GM23338 (cell line): ENCODE data around the gene LIMK2. TPM values are rescaled to one million over a fixed set of nuclear protein-coding genes. Genes with fewer than 3 reads are reported as not detected.

Experiments used
- ATAC-seq: fragments of 200-7000 bp; cut with Tn5 transposase; 3 replicates; pipeline ENCODE4 v1.9.1; 2020
- DNase-seq: peaks from one replicate; pipeline ENCODE4 v3.0.0-alpha.2; 2015; ENCODE audit warnings: low spot score
- H2AFZ ChIP-seq: fragments of 200-600 bp; sonication (generic); 2 replicates; pipeline ENCODE4 v1.8.0; 2016; ENCODE audit warnings: antibody characterized with exemption, mild to moderate bottlenecking, moderate library complexity
- H3F3A ChIP-seq: fragments of 200-600 bp; sonication (generic); replicated peaks from 2 replicates; pipeline ENCODE4 v1.8.0; 2017; ENCODE audit warnings: antibody characterized with exemption, mixed run types, low read depth
- H3K27ac ChIP-seq: fragments of 200-600 bp; sonication (generic); 2 replicates; pipeline ENCODE4 v1.6.1; 2016; ENCODE audit warnings: low read depth
- H3K27me3 ChIP-seq: fragments of 200-600 bp; sonication (generic); 2 replicates; pipeline ENCODE4 v1.8.0; 2016; ENCODE audit warnings: mild to moderate bottlenecking, mixed run types, moderate library complexity; ENCODE audit not compliant: insufficient read depth
- H3K36me3 ChIP-seq: fragments of 200-600 bp; sonication (generic); 2 replicates; pipeline ENCODE4 v1.8.0; 2016; ENCODE audit warnings: mild to moderate bottlenecking; ENCODE audit not compliant: insufficient read depth
- H3K4me1 ChIP-seq: fragments of 200-600 bp; sonication (generic); 2 replicates; pipeline ENCODE4 v1.8.0; 2016; ENCODE audit warnings: mild to moderate bottlenecking, moderate library complexity; ENCODE audit not compliant: insufficient read depth
- H3K4me2 ChIP-seq: fragments of 200-600 bp; sonication (generic); 2 replicates; pipeline ENCODE4 v1.7.1; 2017; ENCODE audit warnings: mixed run types
- H3K4me3 ChIP-seq: fragments of 200-600 bp; sonication (generic); 2 replicates; pipeline ENCODE4 v1.6.1; 2016; ENCODE audit warnings: mixed run types
- H3K79me2 ChIP-seq: fragments of 200-600 bp; sonication (generic); replicated peaks from 2 replicates; pipeline ENCODE4 v1.8.0; 2017; ENCODE audit warnings: mild to moderate bottlenecking; ENCODE audit not compliant: insufficient read depth
- H3K9me2 ChIP-seq: fragments of 200-600 bp; sonication (generic); 2 replicates; pipeline ENCODE4 v1.8.0; 2017; ENCODE audit not compliant: insufficient read depth
- H4K20me1 ChIP-seq: fragments of 200-600 bp; sonication (generic); replicated peaks from 2 replicates; pipeline ENCODE4 v1.8.0; 2017; ENCODE audit warnings: mild to moderate bottlenecking; ENCODE audit not compliant: insufficient read depth
- H3K27ac Mint-ChIP-seq: 2 replicates; pipeline ENCODE4 v1.8.0; 2020; ENCODE audit warnings: inconsistent platforms, mild to moderate bottlenecking, moderate library complexity, mixed read lengths
- H3K27me3 Mint-ChIP-seq: 3 replicates; pipeline ENCODE4 v1.8.0; 2022; ENCODE audit warnings: low read depth, mild to moderate bottlenecking, moderate library complexity, mixed read lengths, inconsistent platforms; ENCODE audit not compliant: insufficient read depth, poor library complexity
- H3K36me3 Mint-ChIP-seq: 3 replicates; pipeline ENCODE4 v1.8.0; 2021; ENCODE audit warnings: low read depth, mild to moderate bottlenecking, inconsistent platforms, moderate library complexity, mixed read lengths
- H3K4me1 Mint-ChIP-seq: 3 replicates; pipeline ENCODE4 v1.8.0; 2020; ENCODE audit warnings: mild to moderate bottlenecking, inconsistent platforms, mixed read lengths
- H3K4me3 Mint-ChIP-seq: 3 replicates; pipeline ENCODE4 v1.8.0; 2021; ENCODE audit warnings: moderate library complexity, mild to moderate bottlenecking, inconsistent platforms, mixed read lengths
- H3K9me3 Mint-ChIP-seq: 3 replicates; pipeline ENCODE4 v1.8.0; 2020; ENCODE audit warnings: moderate library complexity, mild to moderate bottlenecking, inconsistent platforms, mixed read lengths
- CREB1 ChIP-seq: fragments of 250-450 bp; sonication (Bioruptor Pico); IDR thresholded peaks from 2 replicates; pipeline ENCODE4 v1.5.0; 2020; ENCODE audit warnings: low read depth, mild to moderate bottlenecking, moderate library complexity
- ETS1 ChIP-seq: IDR thresholded peaks from 2 replicates; pipeline ENCODE4 v1.6.1; 2016; ENCODE audit warnings: antibody characterized with exemption
- EZH2 ChIP-seq: fragments of 200-600 bp; sonication (generic); IDR thresholded peaks from one replicate; pipeline ENCODE4 v1.8.0; 2017; ENCODE audit warnings: antibody characterized with exemption, mild to moderate bottlenecking, low read depth; ENCODE audit not compliant: unreplicated experiment
- EZH2phosphoT487 ChIP-seq: fragments of 200-600 bp; sonication (generic); IDR thresholded peaks from one replicate; pipeline ENCODE4 v1.8.1; 2018; ENCODE audit warnings: antibody characterized with exemption; ENCODE audit not compliant: unreplicated experiment
- JUNB ChIP-seq: IDR thresholded peaks from one replicate; pipeline ENCODE4 v1.6.1; 2016; ENCODE audit warnings: antibody characterized with exemption; ENCODE audit not compliant: unreplicated experiment
- NANOG ChIP-seq: IDR thresholded peaks from 2 replicates; pipeline ENCODE4 v1.6.1; 2016; ENCODE audit warnings: antibody characterized with exemption, borderline replicate concordance
- POLR2AphosphoS5 ChIP-seq: IDR thresholded peaks from 2 replicates; pipeline ENCODE4 v1.6.1; 2016; ENCODE audit warnings: antibody characterized with exemption, low read depth
- REST ChIP-seq: IDR thresholded peaks from one replicate; pipeline ENCODE4 v1.6.1; 2018; ENCODE audit warnings: antibody characterized with exemption; ENCODE audit not compliant: unreplicated experiment
- STAT1 ChIP-seq: IDR thresholded peaks from one replicate; pipeline ENCODE4 v1.6.1; 2016; ENCODE audit warnings: antibody characterized with exemption; ENCODE audit not compliant: unreplicated experiment
- ZNF114 ChIP-seq: fragments of 250-450 bp; sonication (Bioruptor Pico); IDR thresholded peaks from 2 replicates; pipeline ENCODE4 v1.5.0; 2020; ENCODE audit warnings: mild to moderate bottlenecking, moderate library complexity
- ZNF331 ChIP-seq: fragments of 250-450 bp; sonication (Bioruptor Pico); IDR thresholded peaks from 2 replicates; pipeline ENCODE4 v1.5.0; 2020; ENCODE audit warnings: low read depth, mild to moderate bottlenecking, moderate library complexity
- polyA plus RNA-seq: library from polyadenylated mRNA; unstranded; fragments of >200 nt; fragmentation: Nextera tagmentation; extraction: Ambion mirVana; gene quantifications from 2 replicates; pipeline ENCODE4 v1.2.1, GENCODE V29; 2016
- total RNA-seq: library from RNA; depleted of rRNA; stranded (reverse); fragments of >200 nt; shearing (Covaris generic); gene quantifications from 2 replicates; pipeline ENCODE4 v1.2.3, GENCODE V29; 2014
- TF ChIP-seq, protein P1 (sequence below): fragments of 250-450 bp; sonication (Bioruptor Pico); IDR thresholded peaks from 2 replicates; pipeline ENCODE4 v1.5.0; 2020; ENCODE audit warnings: mild to moderate bottlenecking, moderate library complexity
- TF ChIP-seq, protein P2 (sequence below), 2 experiments: fragments of 200-600 bp in 1 of 2; sonication (generic) in 1 of 2; conservative IDR thresholded peaks; 2 replicates each; pipeline versions ENCODE4 v1.5.1 to v1.6.1; 2016 to 2017; ENCODE audit warnings: antibody characterized with exemption in 2 of 2, low read depth in 2 of 2, mild to moderate bottlenecking in 2 of 2, moderate library complexity in 1 of 2

The LIMK2 gene
- total and polyA plus RNA-seq, 2 experiments from 2014 or later, result 12.5 to 39.8 TPM

- ATAC-seq (no peak), DNase-seq (peak; percentile 32)
- Histone ChIP-seq H3F3A (peaks cover 8% of the 10 kb centered on the region; the same call in 1 of the 2 replicates), H3K4me3 (peak overlapping the region; percentile 57), H3K4me2 (peak overlapping the region; percentile 79), H3K9me2 (no peaks in the 10 kb centered on the region), H3K79me2 (no peaks in the 10 kb centered on the region), H4K20me1 (no peaks in the 10 kb centered on the region), H2AFZ (peak overlapping the region; percentile 45; the same call in 1 of the 2 replicates), H3K36me3 (no peaks in the 10 kb centered on the region), H3K27me3 (peaks cover 26% of the 10 kb centered on the region), H3K4me1 (0 out of 2 replicates have a peak, but pooled peaks cover 8% of the 10 kb centered on the region), H3K27ac (no peak overlapping the region)
- H3K9me3 Mint-ChIP-seq, result no peaks in the 10 kb centered on the region
- H3K36me3 Mint-ChIP-seq, result no peaks in the 10 kb centered on the region
- peaks cover 19% of the 10 kb centered on the region for H3K27me3 Mint-ChIP-seq
- peaks cover 19% of the 10 kb centered on the region for H3K4me1 Mint-ChIP-seq
- TF ChIP-seq STAT1, result no peak
- TF ChIP-seq, protein P1, sequence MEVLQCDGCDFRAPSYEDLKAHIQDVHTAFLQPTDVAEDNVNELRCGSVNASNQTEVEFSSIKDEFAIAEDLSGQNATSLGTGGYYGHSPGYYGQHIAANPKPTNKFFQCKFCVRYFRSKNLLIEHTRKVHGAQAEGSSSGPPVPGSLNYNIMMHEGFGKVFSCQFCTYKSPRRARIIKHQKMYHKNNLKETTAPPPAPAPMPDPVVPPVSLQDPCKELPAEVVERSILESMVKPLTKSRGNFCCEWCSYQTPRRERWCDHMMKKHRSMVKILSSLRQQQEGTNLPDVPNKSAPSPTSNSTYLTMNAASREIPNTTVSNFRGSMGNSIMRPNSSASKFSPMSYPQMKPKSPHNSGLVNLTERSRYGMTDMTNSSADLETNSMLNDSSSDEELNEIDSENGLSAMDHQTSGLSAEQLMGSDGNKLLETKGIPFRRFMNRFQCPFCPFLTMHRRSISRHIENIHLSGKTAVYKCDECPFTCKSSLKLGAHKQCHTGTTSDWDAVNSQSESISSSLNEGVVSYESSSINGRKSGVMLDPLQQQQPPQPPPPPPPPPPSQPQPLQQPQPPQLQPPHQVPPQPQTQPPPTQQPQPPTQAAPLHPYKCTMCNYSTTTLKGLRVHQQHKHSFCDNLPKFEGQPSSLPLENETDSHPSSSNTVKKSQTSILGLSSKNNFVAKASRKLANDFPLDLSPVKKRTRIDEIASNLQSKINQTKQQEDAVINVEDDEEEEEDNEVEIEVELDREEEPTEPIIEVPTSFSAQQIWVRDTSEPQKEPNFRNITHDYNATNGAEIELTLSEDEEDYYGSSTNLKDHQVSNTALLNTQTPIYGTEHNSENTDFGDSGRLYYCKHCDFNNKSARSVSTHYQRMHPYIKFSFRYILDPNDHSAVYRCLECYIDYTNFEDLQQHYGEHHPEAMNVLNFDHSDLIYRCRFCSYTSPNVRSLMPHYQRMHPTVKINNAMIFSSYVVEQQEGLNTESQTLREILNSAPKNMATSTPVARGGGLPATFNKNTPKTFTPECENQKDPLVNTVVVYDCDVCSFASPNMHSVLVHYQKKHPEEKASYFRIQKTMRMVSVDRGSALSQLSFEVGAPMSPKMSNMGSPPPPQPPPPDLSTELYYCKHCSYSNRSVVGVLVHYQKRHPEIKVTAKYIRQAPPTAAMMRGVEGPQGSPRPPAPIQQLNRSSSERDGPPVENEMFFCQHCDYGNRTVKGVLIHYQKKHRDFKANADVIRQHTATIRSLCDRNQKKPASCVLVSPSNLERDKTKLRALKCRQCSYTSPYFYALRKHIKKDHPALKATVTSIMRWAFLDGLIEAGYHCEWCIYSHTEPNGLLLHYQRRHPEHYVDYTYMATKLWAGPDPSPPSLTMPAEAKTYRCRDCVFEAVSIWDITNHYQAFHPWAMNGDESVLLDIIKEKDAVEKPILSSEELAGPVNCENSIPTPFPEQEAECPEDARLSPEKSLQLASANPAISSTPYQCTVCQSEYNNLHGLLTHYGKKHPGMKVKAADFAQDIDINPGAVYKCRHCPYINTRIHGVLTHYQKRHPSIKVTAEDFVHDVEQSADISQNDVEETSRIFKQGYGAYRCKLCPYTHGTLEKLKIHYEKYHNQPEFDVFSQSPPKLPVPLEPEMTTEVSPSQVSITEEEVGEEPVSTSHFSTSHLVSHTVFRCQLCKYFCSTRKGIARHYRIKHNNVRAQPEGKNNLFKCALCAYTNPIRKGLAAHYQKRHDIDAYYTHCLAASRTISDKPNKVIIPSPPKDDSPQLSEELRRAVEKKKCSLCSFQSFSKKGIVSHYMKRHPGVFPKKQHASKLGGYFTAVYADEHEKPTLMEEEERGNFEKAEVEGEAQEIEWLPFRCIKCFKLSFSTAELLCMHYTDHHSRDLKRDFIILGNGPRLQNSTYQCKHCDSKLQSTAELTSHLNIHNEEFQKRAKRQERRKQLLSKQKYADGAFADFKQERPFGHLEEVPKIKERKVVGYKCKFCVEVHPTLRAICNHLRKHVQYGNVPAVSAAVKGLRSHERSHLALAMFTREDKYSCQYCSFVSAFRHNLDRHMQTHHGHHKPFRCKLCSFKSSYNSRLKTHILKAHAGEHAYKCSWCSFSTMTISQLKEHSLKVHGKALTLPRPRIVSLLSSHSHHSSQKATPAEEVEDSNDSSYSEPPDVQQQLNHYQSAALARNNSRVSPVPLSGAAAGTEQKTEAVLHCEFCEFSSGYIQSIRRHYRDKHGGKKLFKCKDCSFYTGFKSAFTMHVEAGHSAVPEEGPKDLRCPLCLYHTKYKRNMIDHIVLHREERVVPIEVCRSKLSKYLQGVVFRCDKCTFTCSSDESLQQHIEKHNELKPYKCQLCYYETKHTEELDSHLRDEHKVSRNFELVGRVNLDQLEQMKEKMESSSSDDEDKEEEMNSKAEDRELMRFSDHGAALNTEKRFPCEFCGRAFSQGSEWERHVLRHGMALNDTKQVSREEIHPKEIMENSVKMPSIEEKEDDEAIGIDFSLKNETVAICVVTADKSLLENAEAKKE, result no peak
- no peak for TF ChIP-seq ZNF114
- TF ChIP-seq NANOG, result no peak
- TF ChIP-seq EZH2phosphoT487, result no peak
- TF ChIP-seq, protein P2, sequence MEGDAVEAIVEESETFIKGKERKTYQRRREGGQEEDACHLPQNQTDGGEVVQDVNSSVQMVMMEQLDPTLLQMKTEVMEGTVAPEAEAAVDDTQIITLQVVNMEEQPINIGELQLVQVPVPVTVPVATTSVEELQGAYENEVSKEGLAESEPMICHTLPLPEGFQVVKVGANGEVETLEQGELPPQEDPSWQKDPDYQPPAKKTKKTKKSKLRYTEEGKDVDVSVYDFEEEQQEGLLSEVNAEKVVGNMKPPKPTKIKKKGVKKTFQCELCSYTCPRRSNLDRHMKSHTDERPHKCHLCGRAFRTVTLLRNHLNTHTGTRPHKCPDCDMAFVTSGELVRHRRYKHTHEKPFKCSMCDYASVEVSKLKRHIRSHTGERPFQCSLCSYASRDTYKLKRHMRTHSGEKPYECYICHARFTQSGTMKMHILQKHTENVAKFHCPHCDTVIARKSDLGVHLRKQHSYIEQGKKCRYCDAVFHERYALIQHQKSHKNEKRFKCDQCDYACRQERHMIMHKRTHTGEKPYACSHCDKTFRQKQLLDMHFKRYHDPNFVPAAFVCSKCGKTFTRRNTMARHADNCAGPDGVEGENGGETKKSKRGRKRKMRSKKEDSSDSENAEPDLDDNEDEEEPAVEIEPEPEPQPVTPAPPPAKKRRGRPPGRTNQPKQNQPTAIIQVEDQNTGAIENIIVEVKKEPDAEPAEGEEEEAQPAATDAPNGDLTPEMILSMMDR (conservative IDR thresholded peaks at IDR 0.05; ENCODE audit: low read depth in 2 of 2), result no peak
- TF ChIP-seq REST, result no peak
- no peak for TF ChIP-seq CREB1 (CRISPR knock-in tag)
- no peak for TF ChIP-seq JUNB
- no peak for TF ChIP-seq ETS1
- TF ChIP-seq POLR2AphosphoS5, result no peak
- no peak for TF ChIP-seq EZH2
- TF ChIP-seq ZNF331 (CRISPR knock-in tag), result no peak
- no peak overlapping the region for H3K27ac Mint-ChIP-seq
- peak overlapping the region; percentile 82 for H3K4me3 Mint-ChIP-seq
These were observed 79.6 kb downstream of the LIMK2 start for GRCh38 chr22:31291481-31292235.
